AG09309 (cell line): Measurements from ENCODE around the gene INCA1.

Experiments used
- DNase-seq: peaks from one replicate; pipeline ENCODE4 v3.0.0-alpha.2; 2010; ENCODE audit warnings: low read depth
- H3K4me3 ChIP-seq: 2 replicates; pipeline ENCODE4 v1.5.1; 2011; ENCODE audit warnings: mild to moderate bottlenecking, low read depth, low read length, moderate library complexity; ENCODE audit not compliant: control insufficient read depth
- TF ChIP-seq, protein P1 (sequence below): IDR thresholded peaks from 2 replicates; pipeline ENCODE4 v1.5.1; 2011; ENCODE audit warnings: mild to moderate bottlenecking, low read depth, low read length, inconsistent platforms; ENCODE audit not compliant: insufficient read depth, control insufficient read depth; ENCODE audit errors: missing control alignments

INCA1 gene

DNA sequence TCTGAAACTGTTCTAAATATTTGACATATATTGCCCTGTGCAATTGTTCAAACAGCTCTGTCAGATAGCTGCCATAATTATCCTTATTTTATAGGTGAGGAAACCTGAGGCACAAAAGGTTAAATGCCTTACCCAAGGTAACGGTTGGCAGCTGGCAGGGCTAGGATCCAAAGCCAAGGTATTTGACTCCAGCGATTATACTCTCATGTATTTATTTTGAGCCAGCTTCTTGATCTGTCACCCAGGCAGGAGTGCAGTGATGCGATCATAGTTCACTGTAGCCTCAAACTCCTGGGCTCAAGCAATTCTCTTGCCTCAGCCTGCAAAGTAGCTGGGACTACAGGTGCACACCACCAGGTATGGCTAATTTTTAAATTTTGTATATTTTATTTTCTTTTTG lies 39.2 kb downstream of the INCA1 start:
- no peak overlapping the region for H3K4me3 ChIP-seq
- TF ChIP-seq, protein P1, sequence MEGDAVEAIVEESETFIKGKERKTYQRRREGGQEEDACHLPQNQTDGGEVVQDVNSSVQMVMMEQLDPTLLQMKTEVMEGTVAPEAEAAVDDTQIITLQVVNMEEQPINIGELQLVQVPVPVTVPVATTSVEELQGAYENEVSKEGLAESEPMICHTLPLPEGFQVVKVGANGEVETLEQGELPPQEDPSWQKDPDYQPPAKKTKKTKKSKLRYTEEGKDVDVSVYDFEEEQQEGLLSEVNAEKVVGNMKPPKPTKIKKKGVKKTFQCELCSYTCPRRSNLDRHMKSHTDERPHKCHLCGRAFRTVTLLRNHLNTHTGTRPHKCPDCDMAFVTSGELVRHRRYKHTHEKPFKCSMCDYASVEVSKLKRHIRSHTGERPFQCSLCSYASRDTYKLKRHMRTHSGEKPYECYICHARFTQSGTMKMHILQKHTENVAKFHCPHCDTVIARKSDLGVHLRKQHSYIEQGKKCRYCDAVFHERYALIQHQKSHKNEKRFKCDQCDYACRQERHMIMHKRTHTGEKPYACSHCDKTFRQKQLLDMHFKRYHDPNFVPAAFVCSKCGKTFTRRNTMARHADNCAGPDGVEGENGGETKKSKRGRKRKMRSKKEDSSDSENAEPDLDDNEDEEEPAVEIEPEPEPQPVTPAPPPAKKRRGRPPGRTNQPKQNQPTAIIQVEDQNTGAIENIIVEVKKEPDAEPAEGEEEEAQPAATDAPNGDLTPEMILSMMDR = no peak
- DNase-seq = no peak

DNA sequence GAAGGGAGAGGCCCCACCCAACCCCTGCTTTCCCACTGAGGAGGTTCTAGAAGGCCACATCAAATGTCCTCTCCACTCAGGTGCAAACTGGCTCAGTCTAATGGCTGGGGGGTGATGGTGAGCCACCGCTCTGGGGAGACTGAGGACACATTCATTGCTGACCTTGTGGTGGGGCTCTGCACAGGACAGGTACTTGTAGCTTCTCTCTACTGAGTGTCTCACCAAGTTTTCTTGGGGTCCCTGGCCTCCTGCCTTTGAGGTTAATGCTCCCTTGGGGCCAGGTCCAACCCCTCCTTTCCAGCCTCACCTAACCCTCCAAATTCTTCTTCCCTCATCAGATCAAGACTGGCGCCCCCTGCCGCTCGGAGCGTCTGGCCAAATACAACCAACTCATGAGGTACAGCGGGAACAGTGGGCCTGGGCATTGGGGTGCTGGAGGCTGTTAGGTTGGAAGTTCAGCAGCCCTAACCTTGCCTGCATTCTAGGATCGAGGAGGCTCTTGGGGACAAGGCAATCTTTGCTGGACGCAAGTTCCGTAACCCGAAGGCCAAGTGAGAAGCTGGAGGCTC lies 40.7 kb downstream of the INCA1 start:
- TF ChIP-seq, protein P1 = peak; percentile 27
- H3K4me3 ChIP-seq = no peak overlapping the region
- no peak for DNase-seq

DNA sequence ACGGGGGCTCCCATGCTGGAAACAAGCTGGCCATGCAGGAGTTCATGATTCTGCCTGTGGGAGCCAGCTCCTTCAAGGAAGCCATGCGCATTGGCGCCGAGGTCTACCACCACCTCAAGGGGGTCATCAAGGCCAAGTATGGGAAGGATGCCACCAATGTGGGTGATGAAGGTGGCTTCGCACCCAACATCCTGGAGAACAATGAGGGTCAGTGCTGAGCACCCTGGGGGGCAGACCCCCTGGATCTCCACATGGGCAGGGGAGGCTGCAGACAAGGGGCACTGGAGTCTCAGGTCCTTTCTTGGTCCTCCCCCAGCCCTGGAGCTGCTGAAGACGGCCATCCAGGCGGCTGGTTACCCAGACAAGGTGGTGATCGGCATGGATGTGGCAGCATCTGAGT lies 42.2 kb downstream of the INCA1 start:
- no peak overlapping the region for H3K4me3 ChIP-seq
- no peak for DNase-seq
- TF ChIP-seq, protein P1 = no peak

DNA sequence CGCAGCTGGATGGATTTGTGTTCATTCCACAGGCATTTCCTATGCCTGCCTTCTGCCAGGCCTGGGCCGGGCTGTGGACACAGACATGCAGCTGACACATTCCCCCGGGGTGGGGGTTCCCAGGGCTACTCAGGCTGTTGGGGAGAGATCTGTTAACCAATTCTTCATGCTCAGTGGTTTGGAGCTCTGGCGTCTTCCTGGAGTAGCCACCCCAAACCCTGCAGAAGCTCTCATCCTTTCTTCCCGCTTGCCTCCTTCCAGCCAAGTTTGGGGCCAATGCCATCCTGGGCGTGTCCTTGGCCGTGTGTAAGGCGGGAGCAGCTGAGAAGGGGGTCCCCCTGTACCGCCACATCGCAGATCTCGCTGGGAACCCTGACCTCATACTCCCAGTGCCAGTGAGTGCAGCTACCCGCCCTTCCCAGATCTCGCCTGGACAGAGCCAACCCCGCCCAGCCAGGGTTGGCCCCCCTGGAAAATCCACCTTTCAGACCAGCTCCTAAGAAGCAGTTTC lies 43.8 kb downstream of the INCA1 start:
- peak overlapping the region; percentile 11 for H3K4me3 ChIP-seq
- TF ChIP-seq, protein P1 = no peak
- peak; percentile 58 for DNase-seq

DNA sequence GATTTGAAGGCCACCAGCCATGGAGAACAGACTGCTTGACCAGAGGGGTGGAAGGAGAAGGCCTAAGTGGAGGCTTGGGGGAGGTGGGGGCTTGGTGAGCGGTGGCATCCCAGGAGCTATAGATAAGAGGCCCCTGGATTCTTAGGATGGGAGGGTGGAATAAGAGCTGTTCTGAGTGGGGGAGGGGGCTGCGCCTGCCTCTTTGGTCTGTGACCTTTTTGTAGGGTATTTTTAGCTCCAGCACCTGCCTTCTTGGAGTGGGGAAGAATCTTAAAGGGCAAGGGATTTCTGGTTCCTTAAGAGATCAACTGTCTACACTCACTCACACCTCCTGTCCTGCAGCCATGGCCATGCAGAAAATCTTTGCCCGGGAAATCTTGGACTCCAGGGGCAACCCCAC lies 45.8 kb downstream of the INCA1 start:
- no peak overlapping the region for H3K4me3 ChIP-seq
- no peak for DNase-seq
- TF ChIP-seq, protein P1 = no peak

DNA sequence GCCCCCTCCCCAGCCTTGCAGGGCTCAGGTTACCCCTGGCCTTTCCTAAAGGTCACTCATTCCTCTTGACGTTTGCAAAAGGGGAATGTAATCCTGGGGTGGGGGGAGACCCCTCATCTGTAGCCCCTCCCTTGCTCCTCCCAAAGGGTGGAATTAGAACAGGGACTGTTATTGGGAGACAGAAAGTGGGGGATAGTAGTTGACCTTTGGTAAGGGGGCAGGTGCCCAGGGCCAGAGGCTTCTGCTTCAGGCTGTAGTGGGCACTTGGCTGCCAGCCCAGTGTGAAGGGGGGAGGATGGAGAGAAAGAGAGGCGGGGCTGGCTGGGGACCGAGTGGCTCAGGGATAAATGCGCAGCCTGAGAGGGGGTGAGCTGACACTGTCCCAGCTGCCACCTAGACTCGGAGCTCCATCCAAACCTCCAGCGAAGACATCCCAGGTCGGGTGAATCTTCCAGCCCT lies 46.5 kb downstream of the INCA1 start, which contains the start of gene ENO3:
TSS of gene ENO3 (plus strand) at position 374 of the 459 bp plus-strand sequence. CDS start 711 bp downstream, outside the sequence.
- peak within 1 kb of the TSS; percentile 31 for H3K4me3 ChIP-seq
- DNase-seq = no peak
- TF ChIP-seq, protein P1 = no peak
